Immature natural killer cell (primary cell): ENCODE results near the gene FBLN2. TPM values are rescaled to one million over a fixed set of nuclear protein-coding genes. Genes with fewer than 3 reads are reported as not detected.

ENCODE experiments used
- DNase-seq, 3 donors: peaks; one replicate each; pipeline ENCODE4 v3.0.0; 2022; ENCODE audit warnings: mixed read lengths in 1 of 3
- H3K27ac Mint-ChIP-seq, 6 donors: one replicate each; pipeline ENCODE4 v1.8.0; 2020; ENCODE audit warnings: mixed read lengths in 6 of 6, mild to moderate bottlenecking in 5 of 6, inconsistent platforms in 4 of 6, moderate library complexity in 3 of 6
- H3K27me3 Mint-ChIP-seq, 3 donors: one replicate each; pipeline ENCODE4 v1.8.0; 2020 to 2021; ENCODE audit warnings: low read depth in 3 of 3, mild to moderate bottlenecking in 3 of 3, mixed read lengths in 3 of 3, moderate library complexity in 3 of 3, inconsistent platforms in 1 of 3
- H3K36me3 Mint-ChIP-seq, 3 donors: one replicate each; pipeline ENCODE4 v1.8.0; 2020; ENCODE audit warnings: mixed read lengths in 3 of 3, inconsistent platforms in 2 of 3, mild to moderate bottlenecking in 2 of 3
- H3K4me1 Mint-ChIP-seq, 2 donors: one replicate each; pipeline ENCODE4 v1.8.0; 2020; ENCODE audit warnings: inconsistent platforms in 2 of 2, mild to moderate bottlenecking in 2 of 2, mixed read lengths in 2 of 2, moderate library complexity in 1 of 2
- H3K4me3 Mint-ChIP-seq, 5 donors: one replicate each; pipeline ENCODE4 v1.8.0; 2020; ENCODE audit warnings: mild to moderate bottlenecking in 5 of 5, mixed read lengths in 5 of 5, inconsistent platforms in 3 of 5, moderate library complexity in 3 of 5
- H3K9me3 Mint-ChIP-seq, 6 donors: one replicate each; pipeline ENCODE4 v1.8.0; 2020; ENCODE audit warnings: mild to moderate bottlenecking in 6 of 6, mixed read lengths in 6 of 6, inconsistent platforms in 4 of 6, moderate library complexity in 3 of 6
- polyA plus RNA-seq, 3 donors: library from polyadenylated mRNA; unstranded; fragments of 300-500 nt; fragmentation: Illumina TruSeq; gene quantifications; one replicate each; pipeline ENCODE4 v1.2.3, GENCODE V29; 2021

The FBLN2 gene
- polyA plus RNA-seq, 3 donors from 2014 or later, result 1.8 to 2.5 (median 2.2) TPM

GRCh38 chr3:13532631-13533030 lies 16.3 kb upstream of the FBLN2 start:
- Mint-ChIP-seq H3K4me3 (no peak overlapping the region), H3K27me3 (peaks cover 3 to 8% (median 5%) of the 10 kb centered on the region in 3 donors)

GRCh38 chr3:13533885-13534301 lies 15.0 kb upstream of the FBLN2 start:
- Mint-ChIP-seq H3K36me3 (no peaks in the 10 kb centered on the region), H3K27me3 (peaks cover 3 to 11% (median 3%) of the 10 kb centered on the region in 3 donors), H3K27ac (no peak overlapping the region), H3K4me3 (no peak overlapping the region), H3K4me1 (no peaks in the 10 kb centered on the region), H3K9me3 (no peaks in the 10 kb centered on the region)
- no peak for DNase-seq

More at GRCh38 chr3:13532631-13533030, 16.3 kb upstream of the FBLN2 start:
- Mint-ChIP-seq H3K9me3 (no peaks in the 10 kb centered on the region), H3K36me3 (no peaks in the 10 kb centered on the region), H3K27ac (no peak overlapping the region), H3K4me1 (no peaks in the 10 kb centered on the region)
- no peak for DNase-seq

DNA sequence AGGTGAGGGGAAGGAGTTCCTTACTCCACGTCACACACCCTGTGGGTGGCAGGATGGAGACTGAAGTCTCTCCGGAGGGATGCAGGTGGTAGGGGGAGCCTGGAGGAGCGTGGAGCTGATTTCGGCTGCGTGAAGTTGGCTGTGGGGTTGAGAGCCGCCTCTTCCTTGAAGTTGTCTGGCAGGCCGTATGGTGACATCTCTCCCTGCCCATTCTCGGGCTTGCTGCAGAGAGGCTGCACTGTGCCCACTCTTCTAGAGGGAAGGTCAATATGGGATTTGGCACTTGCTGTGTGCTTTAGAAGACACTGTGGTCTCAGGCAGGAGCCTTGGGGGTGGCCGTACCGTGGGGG lies 13.4 kb upstream of the FBLN2 start:
- no peaks in the 10 kb centered on the region for H3K4me1 Mint-ChIP-seq
- H3K27ac Mint-ChIP-seq, result no peak overlapping the region
- H3K4me3 Mint-ChIP-seq, result no peak overlapping the region
- H3K27me3 Mint-ChIP-seq, result peaks cover 3 to 13% (median 3%) of the 10 kb centered on the region in 3 donors
- no peak for DNase-seq
- H3K9me3 Mint-ChIP-seq, result no peaks in the 10 kb centered on the region
- no peaks in the 10 kb centered on the region for H3K36me3 Mint-ChIP-seq

DNA sequence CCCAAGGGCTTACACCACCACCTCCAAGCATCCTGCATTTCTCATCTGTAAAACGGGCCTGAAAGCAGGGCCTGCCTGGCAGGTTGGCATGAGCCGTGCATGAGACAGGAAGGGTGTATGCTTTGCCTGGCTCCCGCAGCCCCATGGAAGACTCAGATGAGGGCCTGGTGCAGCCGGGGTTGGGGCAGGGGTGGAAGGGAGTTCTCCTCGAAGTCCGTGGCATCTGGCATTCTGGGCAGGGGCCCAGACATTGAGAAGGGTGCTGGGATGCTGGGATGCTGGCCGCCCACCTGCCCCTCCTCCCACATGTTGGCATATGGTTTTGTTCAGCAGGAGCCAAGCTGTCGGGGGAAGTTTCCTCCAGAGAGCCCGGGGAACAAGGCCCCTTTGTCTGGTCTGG lies 13.0 kb upstream of the FBLN2 start:
- H3K4me1 Mint-ChIP-seq, result no peaks in the 10 kb centered on the region
- H3K9me3 Mint-ChIP-seq, result no peaks in the 10 kb centered on the region
- H3K36me3 Mint-ChIP-seq, result no peaks in the 10 kb centered on the region
- peaks cover 3 to 11% (median 3%) of the 10 kb centered on the region in 3 donors for H3K27me3 Mint-ChIP-seq
- no peak overlapping the region for H3K4me3 Mint-ChIP-seq
- no peak overlapping the region for H3K27ac Mint-ChIP-seq
- DNase-seq, result no peak

DNA sequence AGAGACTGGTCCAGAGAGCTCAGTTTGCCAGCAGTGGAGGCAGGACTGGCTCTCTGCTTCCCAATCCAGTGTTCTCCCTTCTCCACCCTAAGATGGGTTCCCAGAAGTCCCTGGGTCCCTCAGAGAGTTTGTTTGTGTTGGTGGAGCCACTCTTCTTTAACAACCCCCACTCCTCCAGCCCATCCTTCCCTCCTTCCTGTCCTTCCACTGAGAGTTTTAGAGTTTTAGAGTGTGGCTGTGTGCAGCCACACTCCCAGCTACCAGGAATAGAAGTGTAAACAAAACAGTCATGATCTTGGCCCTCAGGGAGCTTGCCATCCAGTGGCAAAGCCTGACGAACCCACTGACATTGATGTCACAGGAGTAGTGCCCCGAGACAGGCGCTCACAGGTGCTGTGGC lies 12.5 kb upstream of the FBLN2 start:
- Mint-ChIP-seq H3K27ac (peak overlapping the region in 1 of 6 donors; percentile 45), H3K36me3 (no peaks in the 10 kb centered on the region), H3K9me3 (no peaks in the 10 kb centered on the region), H3K27me3 (peaks cover 3 to 11% (median 5%) of the 10 kb centered on the region in 3 donors), H3K4me3 (no peak overlapping the region), H3K4me1 (no peaks in the 10 kb centered on the region)
- DNase-seq, result no peak

DNA sequence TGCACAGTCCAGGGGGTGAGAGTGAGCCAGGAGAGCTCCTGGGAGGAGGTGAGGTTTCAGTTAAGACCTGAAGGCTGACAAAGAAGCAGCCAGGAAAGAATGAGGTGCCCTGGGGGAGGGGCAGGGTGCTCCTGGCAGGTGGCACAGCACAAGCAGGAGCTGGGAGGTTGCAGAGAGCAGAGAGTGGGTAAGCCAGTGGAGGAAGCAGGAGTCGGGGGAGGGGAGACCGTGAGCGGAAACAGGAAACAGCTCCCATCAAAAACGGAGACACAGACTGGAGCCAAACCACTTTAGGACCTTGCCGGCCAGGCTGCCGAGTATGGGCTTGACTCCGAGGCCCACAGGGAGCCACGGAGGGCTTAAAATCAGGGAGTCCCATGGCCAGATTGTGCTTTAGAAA lies 12.1 kb upstream of the FBLN2 start:
- Mint-ChIP-seq H3K4me1 (no peaks in the 10 kb centered on the region), H3K36me3 (no peaks in the 10 kb centered on the region), H3K9me3 (no peaks in the 10 kb centered on the region), H3K4me3 (no peak overlapping the region), H3K27me3 (peaks cover 3 to 11% (median 7%) of the 10 kb centered on the region in 3 donors), H3K27ac (no peak overlapping the region)
- DNase-seq, result no peak

GRCh38 chr3:13537244-13537908 lies 11.5 kb upstream of the FBLN2 start:
- H3K27me3 Mint-ChIP-seq, result peaks cover 2 to 11% (median 7%) of the 10 kb centered on the region in 3 donors

GRCh38 chr3:13537909-13538296 lies 11.0 kb upstream of the FBLN2 start:
- Mint-ChIP-seq H3K9me3 (peaks cover 0 to 6% (median 0%) of the 10 kb centered on the region in 6 donors), H3K27ac (no peak overlapping the region), H3K27me3 (peaks cover 2 to 11% (median 7%) of the 10 kb centered on the region in 3 donors), H3K36me3 (no peaks in the 10 kb centered on the region), H3K4me3 (no peak overlapping the region), H3K4me1 (no peaks in the 10 kb centered on the region)
- DNase-seq, result no peak

More at GRCh38 chr3:13537244-13537908, 11.5 kb upstream of the FBLN2 start:
- H3K4me1 Mint-ChIP-seq, result no peaks in the 10 kb centered on the region
- H3K27ac Mint-ChIP-seq, result no peak overlapping the region
- no peaks in the 10 kb centered on the region for H3K36me3 Mint-ChIP-seq
- H3K4me3 Mint-ChIP-seq, result no peak overlapping the region
- peaks cover 0 to 4% (median 0%) of the 10 kb centered on the region in 6 donors for H3K9me3 Mint-ChIP-seq
- DNase-seq, result no peak

DNA sequence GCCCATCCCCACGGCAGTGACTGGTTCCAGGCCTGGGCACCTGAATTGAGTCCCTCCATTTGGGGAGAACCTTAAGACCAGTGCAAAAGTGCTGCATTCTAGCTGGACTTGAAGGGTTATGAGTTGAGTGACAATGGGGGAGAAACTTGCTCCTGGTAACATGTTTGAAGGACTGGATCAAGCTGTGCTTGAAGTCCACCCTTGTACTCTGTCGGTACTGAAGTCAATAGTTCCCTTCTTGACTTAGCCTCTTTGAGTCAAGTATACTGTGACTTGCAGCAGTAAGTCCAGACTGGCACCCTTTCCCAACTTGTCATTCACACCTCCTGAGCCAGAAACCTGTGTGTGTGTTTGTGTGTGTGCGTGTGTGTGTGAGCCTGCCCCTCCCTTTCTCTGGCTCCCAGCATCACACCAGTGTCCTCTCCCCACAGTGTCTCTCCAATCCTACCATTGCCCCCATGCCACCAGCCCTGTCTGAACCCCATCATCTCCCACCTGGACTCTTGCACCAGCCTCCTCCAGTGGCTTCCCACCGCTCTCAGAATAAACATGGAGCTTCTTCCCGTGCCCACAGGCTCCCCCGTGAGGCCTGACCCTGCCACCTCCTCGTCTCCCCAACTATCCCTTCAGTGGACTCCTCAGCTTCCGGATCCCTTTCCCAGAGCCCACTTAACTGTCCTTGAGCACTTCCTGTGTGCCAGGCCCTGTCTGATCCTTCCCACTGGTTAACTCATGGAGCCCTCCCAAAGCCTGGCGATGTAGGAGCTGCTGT lies 10.2 kb upstream of the FBLN2 start:
- no peak for DNase-seq
- no peak overlapping the region for H3K27ac Mint-ChIP-seq
- H3K27me3 Mint-ChIP-seq, result peaks cover 2 to 11% (median 9%) of the 10 kb centered on the region in 3 donors
- H3K4me3 Mint-ChIP-seq, result no peak overlapping the region
- H3K36me3 Mint-ChIP-seq, result no peaks in the 10 kb centered on the region
- H3K9me3 Mint-ChIP-seq, result peaks cover 0 to 6% (median 0%) of the 10 kb centered on the region in 6 donors
- no peaks in the 10 kb centered on the region for H3K4me1 Mint-ChIP-seq

DNA sequence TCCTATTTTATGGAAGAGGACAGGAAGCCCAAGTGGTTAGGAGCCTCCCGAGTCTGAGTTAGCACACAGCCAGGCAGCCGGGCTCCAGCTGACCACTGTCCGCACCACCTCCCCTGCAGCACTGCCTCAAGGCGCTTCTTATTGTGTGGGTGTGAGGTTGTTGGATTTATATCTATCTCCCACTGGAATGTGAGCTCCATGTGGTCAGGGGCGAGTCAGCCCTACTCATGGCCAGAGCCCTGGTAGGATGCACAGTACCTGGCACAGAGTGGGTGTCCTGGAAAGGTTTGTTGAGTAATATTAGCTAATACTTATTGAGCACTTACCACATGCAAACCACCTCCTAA lies 9.7 kb upstream of the FBLN2 start:
- H3K27ac Mint-ChIP-seq, result no peak overlapping the region
- H3K27me3 Mint-ChIP-seq, result peaks cover 3 to 14% (median 9%) of the 10 kb centered on the region in 3 donors
- H3K9me3 Mint-ChIP-seq, result peaks cover 0 to 6% (median 0%) of the 10 kb centered on the region in 6 donors
- no peaks in the 10 kb centered on the region for H3K36me3 Mint-ChIP-seq
- no peak overlapping the region for H3K4me3 Mint-ChIP-seq
- H3K4me1 Mint-ChIP-seq, result no peaks in the 10 kb centered on the region
- DNase-seq, result no peak

DNA sequence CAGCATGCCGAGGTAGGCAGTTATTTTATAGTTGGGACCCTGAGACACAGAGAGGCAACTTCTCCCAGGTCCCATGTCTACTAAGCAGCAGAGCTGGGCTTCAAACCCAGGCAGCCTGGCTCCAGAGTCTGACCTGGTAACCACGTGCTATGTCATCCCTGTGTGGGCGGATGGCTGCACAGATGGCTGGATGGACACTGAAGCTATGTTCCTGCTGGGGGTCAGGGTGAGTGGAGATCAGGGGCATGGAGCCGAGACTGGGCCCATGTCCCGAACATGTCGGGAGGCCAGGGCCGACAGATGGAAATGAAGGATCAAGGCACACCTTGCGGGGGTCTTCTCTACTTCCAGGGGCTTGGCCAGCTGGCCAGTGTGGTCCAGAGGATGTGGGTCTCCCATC lies 9.3 kb upstream of the FBLN2 start:
- Mint-ChIP-seq H3K36me3 (no peaks in the 10 kb centered on the region), H3K27me3 (peaks cover 3 to 16% (median 9%) of the 10 kb centered on the region in 3 donors), H3K9me3 (peaks cover 0 to 6% (median 0%) of the 10 kb centered on the region in 6 donors), H3K4me3 (no peak overlapping the region), H3K27ac (no peak overlapping the region), H3K4me1 (no peaks in the 10 kb centered on the region)
- no peak for DNase-seq

DNA sequence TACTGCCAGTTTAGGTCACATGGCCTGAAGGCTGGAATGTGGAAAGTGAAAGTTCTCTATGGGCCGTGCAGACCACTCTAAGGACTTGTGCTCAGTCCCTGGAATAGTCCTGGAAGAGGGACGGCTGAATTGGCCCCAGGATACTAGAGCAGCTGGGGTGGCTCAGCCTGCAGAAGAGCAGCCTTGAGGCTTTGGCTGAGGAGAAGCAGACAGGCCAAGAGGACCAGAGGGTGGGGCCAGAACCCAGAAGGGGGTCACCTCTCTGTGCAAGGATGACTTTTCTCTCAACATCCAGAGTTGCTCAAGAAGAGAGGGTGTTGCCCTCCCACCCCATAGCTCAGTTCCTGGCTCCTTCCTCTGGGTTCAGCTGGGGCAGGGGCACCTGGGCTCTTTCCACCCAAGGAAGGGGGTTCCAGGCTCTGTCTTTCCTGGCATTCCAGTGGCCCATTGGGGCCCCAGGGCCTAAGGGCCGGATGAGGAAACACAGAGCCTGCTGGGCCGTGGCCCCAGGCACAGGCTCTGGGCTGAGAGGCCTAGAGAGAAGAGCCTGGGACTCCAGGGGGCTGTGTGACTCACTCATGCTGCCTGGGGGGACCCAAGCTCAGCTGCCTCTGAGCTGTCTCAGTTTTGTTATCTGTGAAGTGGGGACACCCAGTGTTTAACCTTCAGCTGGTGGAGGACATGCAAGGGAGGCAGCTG lies 8.5 kb upstream of the FBLN2 start:
- Mint-ChIP-seq H3K4me3 (no peak overlapping the region), H3K4me1 (no peaks in the 10 kb centered on the region), H3K9me3 (peaks cover 0 to 6% (median 0%) of the 10 kb centered on the region in 6 donors), H3K27ac (no peak overlapping the region), H3K27me3 (peaks cover 4 to 16% (median 9%) of the 10 kb centered on the region in 3 donors), H3K36me3 (no peaks in the 10 kb centered on the region)
- no peak for DNase-seq

DNA sequence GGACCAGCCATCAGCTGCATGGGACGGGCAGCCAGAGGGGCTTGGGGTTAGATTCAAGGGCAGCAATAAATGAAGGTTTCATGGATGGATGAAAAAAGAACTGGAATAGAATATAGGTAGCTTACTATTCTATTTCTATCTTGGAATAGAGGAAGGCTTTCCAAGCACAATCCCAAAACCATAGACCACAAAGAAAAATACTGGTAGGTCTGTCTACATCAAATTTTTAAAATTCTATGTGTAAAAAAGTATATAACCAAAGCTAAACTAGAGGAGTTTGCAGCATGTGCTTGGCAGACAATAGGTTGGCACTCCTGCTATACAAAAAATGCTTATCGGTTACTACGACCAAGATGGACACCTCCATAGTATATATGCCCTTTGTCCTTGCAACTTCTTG lies 7.2 kb upstream of the FBLN2 start:
- Mint-ChIP-seq H3K4me1 (no peaks in the 10 kb centered on the region), H3K36me3 (no peaks in the 10 kb centered on the region), H3K9me3 (peaks cover 0 to 6% (median 0%) of the 10 kb centered on the region in 6 donors), H3K27me3 (peaks cover 4 to 15% (median 9%) of the 10 kb centered on the region in 3 donors), H3K27ac (no peak overlapping the region), H3K4me3 (no peak overlapping the region)
- DNase-seq, result no peak

DNA sequence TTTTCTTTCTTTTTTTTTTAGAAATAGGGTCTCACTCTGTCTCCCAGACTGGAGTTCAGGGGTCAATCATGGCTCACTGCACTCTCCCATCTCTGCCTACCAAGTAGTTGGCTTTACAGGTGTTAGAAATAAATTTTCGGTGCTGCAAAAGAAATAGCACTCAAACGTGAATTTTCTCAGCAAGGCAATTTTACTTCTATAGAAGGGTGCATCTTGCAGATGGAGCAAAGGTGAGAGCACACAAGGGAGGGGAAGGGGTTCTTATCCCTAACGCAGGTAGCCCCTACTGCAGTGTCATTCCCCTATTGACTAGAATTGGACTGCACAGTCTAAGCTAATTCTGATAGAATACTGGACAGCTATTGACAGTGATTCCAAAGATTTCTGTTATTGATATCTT lies 6.8 kb upstream of the FBLN2 start:
- Mint-ChIP-seq H3K27ac (no peak overlapping the region), H3K27me3 (peaks cover 4 to 13% (median 7%) of the 10 kb centered on the region in 3 donors), H3K4me1 (no peaks in the 10 kb centered on the region), H3K36me3 (no peaks in the 10 kb centered on the region), H3K4me3 (no peak overlapping the region), H3K9me3 (peaks cover 0 to 6% (median 0%) of the 10 kb centered on the region in 6 donors)
- DNase-seq, result no peak
